Psoas muscle (tissue), 8 donors: ENCODE measurements around the gene LRRC42. TPM values are rescaled to one million over a fixed set of nuclear protein-coding genes. Genes with fewer than 3 reads are reported as not detected.
"Not testable (repeated sequence)": the region's sequence is repeated elsewhere in the genome, so short reads cannot be mapped to it uniquely, and the experiment has no call there.

Experiments
- ATAC-seq, 4 donors: fragments of 200-7000 bp; cut with Tn5 transposase; one replicate each; pipeline ENCODE4 v1.9.1; 2020; ENCODE audit warnings: moderate library complexity in 3 of 4, mild to moderate bottlenecking in 2 of 4
- DNase-seq, 2 donors: peaks; one replicate each; pipeline ENCODE4 v3.0.0-alpha.2; 2020
- H3K27ac ChIP-seq: fragments of 200-600 bp; one replicate; pipeline ENCODE4 v1.8.0; 2022
- H3K27me3 ChIP-seq, 3 donors: fragments of 200-600 bp in 1 of 3; one replicate each; pipeline versions ENCODE4 v1.6.1 to v1.8.0; 2013 to 2022; ENCODE audit warnings: low read length in 2 of 3, mild to moderate bottlenecking in 2 of 3, moderate library complexity in 1 of 3; ENCODE audit not compliant: insufficient read depth in 3 of 3
- H3K36me3 ChIP-seq, 2 donors: fragments of 200-600 bp in 1 of 2; one replicate each; pipeline versions ENCODE4 v1.6.1 to v1.8.0; 2013 to 2022; ENCODE audit warnings: low read depth in 1 of 2, mild to moderate bottlenecking in 1 of 2, moderate library complexity in 1 of 2; ENCODE audit not compliant: insufficient read depth in 1 of 2
- H3K4me1 ChIP-seq: fragments of 200-600 bp; one replicate; pipeline ENCODE4 v1.8.0; 2022
- H3K4me3 ChIP-seq: fragments of 200-600 bp; one replicate; pipeline ENCODE4 v1.8.0; 2022; ENCODE audit warnings: mild to moderate bottlenecking
- H3K9me3 ChIP-seq: fragments of 200-600 bp; one replicate; pipeline ENCODE4 v1.8.0; 2022
- WGBS, 3 donors: extraction: QIAGEN DNeasy Blood & Tissue Kit; methylation state at CpG; one replicate each; pipeline versions ENCODE4 v1.1.6 to v1.1.7; 2013; 5-methylcytosine and 5-hydroxymethylcytosine counted together
- intact Hi-C, 2 donors: fragments of 100-400 bp; cut with DNase I; formaldehyde crosslinking; loops; one replicate each; pipeline versions ENCODE4 v1.11.0 to v1.14.2; 2022
- polyA plus RNA-seq, 3 donors: library from polyadenylated mRNA; stranded (reverse); fragments of 200-250 nt; gene quantifications; one replicate each; pipeline ENCODE4 v1.2.3, GENCODE V29; 2013
- total RNA-seq, 4 donors: library from RNA; stranded (reverse); fragmentation: NEBNext Ultra II Directional in 2 of 4; extraction: Animal tissue kit (Norgen Biotek cat#: 25700) in 2 of 4; gene quantifications; one replicate each; pipeline versions ENCODE4 v1.2.1 to v1.2.4, GENCODE V29; 2021 to 2023
- TF ChIP-seq, protein P1 (sequence below): fragments of 200-600 bp; IDR thresholded peaks from one replicate; pipeline ENCODE4 v1.8.0; 2022; ENCODE audit warnings: antibody characterized with exemption
- donor health status: healthy with polysubstance abuse.
- donor health status: DM: no; HTN: no; CAD: no; lungs with moderate emphysema.
- donor health status: Bipolar disorder and iron deficiency.
- donor health status: healthy.
- donor health status: DM: yes; HTN: yes; CAD: no.
- donor health status: DM: no; HTN: no; CAD: no.
- donor health status: DM: no; HTN: no; CAD: no.
- donor health status: DM: yes; HTN: yes; CAD: no.

LRRC42 gene
- total and polyA plus RNA-seq, 7 donors: 10.0 to 16.9 (median 12.0) TPM

DNA sequence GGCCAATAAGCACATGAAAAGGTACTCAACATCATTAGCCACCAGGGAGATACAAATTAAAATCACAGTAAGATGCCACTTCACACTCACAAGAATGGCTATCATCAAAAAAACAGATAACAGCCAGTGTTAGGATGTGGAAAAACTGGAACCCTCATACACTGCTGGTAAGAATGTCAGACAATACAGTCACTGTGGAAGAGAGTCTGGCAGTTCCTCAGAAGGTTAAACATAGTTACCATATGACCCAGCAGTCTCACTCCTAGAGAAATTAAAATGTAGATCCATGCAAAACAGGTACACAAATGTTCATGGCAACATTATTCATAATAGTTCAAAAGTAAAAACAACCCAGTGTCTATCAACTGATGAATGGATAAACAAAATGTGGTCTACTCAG, 38.6 kb downstream of the LRRC42 start:
- no peaks in the 10 kb centered on the region for H3K9me3 ChIP-seq
- H3K36me3 ChIP-seq: no peaks in the 10 kb centered on the region
- TF ChIP-seq, protein P1, sequence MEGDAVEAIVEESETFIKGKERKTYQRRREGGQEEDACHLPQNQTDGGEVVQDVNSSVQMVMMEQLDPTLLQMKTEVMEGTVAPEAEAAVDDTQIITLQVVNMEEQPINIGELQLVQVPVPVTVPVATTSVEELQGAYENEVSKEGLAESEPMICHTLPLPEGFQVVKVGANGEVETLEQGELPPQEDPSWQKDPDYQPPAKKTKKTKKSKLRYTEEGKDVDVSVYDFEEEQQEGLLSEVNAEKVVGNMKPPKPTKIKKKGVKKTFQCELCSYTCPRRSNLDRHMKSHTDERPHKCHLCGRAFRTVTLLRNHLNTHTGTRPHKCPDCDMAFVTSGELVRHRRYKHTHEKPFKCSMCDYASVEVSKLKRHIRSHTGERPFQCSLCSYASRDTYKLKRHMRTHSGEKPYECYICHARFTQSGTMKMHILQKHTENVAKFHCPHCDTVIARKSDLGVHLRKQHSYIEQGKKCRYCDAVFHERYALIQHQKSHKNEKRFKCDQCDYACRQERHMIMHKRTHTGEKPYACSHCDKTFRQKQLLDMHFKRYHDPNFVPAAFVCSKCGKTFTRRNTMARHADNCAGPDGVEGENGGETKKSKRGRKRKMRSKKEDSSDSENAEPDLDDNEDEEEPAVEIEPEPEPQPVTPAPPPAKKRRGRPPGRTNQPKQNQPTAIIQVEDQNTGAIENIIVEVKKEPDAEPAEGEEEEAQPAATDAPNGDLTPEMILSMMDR: no peak
- H3K4me3 ChIP-seq: no peak overlapping the region
- H3K4me1 ChIP-seq: no peaks in the 10 kb centered on the region
- peaks cover 0 to 4% (median 0%) of the 10 kb centered on the region in 3 donors for H3K27me3 ChIP-seq
- no peak overlapping the region for H3K27ac ChIP-seq
- intact Hi-C loops: no loop called here
- ATAC-seq: no peak
- DNase-seq: no peak

DNA sequence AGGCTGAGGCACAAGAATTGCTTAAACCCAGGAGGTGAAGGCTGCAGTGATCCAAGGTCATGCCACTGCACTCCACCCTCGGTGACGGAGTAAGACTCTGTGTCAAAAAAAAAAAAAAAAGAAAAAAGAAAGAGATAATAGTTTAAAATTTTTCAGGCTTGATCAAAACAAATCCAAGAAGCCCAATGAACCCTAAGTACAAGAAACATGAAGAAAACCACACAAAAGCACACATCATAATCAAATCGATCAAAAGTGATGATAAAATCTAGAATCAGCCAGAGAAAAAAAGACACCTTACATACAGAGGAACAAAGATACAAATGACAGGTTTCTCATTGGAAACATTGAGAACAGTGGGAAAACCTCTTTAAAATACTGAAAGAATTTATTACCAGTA, 40.3 kb downstream of the LRRC42 start:
- 90 to 96% (median 93%) methylated on average over 3 of the region's 3 CpGs for WGBS, 3 donors
- intact Hi-C loops: no loop called here

DNA sequence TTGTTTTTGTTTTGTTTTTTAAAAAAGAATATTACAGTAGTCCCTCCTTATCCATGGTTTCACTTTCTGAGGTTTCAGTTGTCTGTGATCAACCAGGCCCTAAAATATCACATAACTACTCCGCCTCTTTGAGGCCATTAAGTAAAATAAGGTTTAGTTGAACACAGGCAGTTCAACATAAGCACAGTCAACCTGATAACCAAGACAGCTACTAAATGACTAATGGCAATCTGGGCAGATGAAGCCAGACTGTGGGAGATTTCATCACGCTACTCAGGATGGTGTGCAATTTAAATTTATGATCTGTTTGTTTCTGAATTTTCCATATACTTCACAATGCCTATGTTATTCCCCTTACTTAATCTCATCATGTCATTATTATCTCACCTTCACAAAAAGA, 41.7 kb downstream of the LRRC42 start:
- H3K4me1 ChIP-seq: no peaks in the 10 kb centered on the region
- DNase-seq (no peak), ATAC-seq (no peak)
- H3K27me3 ChIP-seq: peaks cover 0 to 2% (median 0%) of the 10 kb centered on the region in 3 donors
- WGBS, 3 donors: 87 to 93% (median 92%) methylated on average over 2 of the region's 2 CpGs
- no peaks in the 10 kb centered on the region for H3K9me3 ChIP-seq
- H3K4me3 ChIP-seq: no peak overlapping the region
- intact Hi-C loops: no loop called here
- no peaks in the 10 kb centered on the region for H3K36me3 ChIP-seq
- H3K27ac ChIP-seq: no peak overlapping the region
- TF ChIP-seq, protein P1: no peak

More for the DNA sequence above, 40.3 kb downstream of the LRRC42 start:
- Histone ChIP-seq H3K4me3 (no peak overlapping the region), H3K9me3 (no peaks in the 10 kb centered on the region), H3K27ac (no peak overlapping the region), H3K4me1 (no peaks in the 10 kb centered on the region), H3K36me3 (no peaks in the 10 kb centered on the region), H3K27me3 (peaks cover 0 to 4% (median 0%) of the 10 kb centered on the region in 3 donors)
- ATAC-seq: no peak
- DNase-seq: no peak
- TF ChIP-seq, protein P1: no peak

DNA sequence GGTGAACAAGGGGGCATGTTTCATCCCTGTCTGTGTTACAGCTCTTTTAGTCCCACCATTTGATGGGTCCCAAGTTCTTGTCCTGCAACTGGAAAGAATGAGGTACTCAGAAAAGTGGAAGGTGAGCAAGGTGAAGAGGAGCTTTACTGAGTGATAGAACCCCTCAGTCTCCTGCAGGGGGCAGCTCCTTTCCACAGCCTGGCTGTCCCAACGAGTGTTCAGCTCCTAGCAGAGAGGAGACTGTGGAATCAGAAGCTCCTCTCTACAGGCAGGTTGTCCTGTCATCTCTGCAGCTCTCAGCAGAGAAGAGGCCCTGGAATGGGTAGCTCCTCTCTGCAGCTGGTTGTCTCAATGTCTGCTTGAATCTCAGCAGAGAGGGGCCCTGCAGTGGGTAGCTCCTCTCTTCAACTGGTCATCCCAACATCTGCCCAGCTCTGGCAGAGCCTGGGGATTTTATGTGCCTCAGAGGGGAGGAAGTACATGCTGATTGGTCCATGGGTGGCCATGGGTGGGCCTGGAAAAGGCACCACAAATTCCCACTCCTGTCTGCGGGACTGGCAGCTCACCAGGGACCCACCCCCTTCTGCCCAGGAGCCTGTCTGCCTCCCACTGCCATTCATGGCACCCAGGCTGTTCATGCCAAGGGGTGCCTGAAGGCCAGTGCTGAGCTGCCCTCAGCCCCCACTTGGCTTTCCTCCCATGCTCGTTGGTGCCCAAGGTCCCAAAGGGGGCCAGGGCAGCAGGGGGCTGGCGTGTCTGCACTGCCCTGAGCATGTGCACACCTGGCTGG, 46.1 kb downstream of the LRRC42 start:
- intact Hi-C loops: no loop called here
- H3K9me3 ChIP-seq: no peaks in the 10 kb centered on the region
- no peak for ATAC-seq
- no peak for DNase-seq
- H3K27ac ChIP-seq: no peak overlapping the region
- 57 to 63% (median 62%) methylated on average over 4 of the region's 4 CpGs for WGBS, 3 donors
- peaks cover 0 to 2% (median 0%) of the 10 kb centered on the region in 3 donors for H3K27me3 ChIP-seq
- no peak overlapping the region for H3K4me3 ChIP-seq
- no peaks in the 10 kb centered on the region for H3K4me1 ChIP-seq
- TF ChIP-seq, protein P1: no peak
- H3K36me3 ChIP-seq: no peaks in the 10 kb centered on the region

DNA sequence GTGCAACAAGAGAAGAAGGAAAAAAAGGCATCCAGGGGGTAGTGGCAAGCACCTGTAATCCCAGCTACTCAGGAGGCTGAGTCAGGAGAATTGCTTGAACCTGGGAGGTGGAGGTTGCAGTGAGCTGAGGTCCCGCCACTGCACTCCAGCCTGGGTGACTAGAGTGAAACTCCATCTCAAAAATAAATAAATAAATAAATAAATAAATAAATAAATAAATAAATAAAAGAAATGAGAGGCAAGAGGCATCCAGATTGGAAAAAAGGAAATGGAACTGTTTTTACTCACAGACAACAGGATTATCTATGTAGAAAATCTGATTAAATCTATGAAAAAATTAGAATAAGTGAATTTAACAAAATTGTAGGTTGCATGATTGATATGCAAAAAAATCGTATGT, 48.4 kb downstream of the LRRC42 start:
- H3K9me3 ChIP-seq, H3K27ac ChIP-seq, DNase-seq, ATAC-seq, H3K4me3 ChIP-seq, H3K36me3 ChIP-seq, H3K4me1 ChIP-seq, intact Hi-C loops, H3K27me3 ChIP-seq: not testable (repeated sequence)
- 88 to 95% (median 93%) methylated on average over 2 of the region's 2 CpGs for WGBS, 3 donors
